Spleen (tissue), 11 donors: ENCODE measurements around the gene BRD4. TPM values are rescaled to one million over a fixed set of nuclear protein-coding genes. Genes with fewer than 3 reads are reported as not detected.

ENCODE experiments used
- DNase-seq: peaks from one replicate; pipeline ENCODE4 v3.0.0-alpha.2; 2020
- H3K27ac ChIP-seq, 8 donors: fragments of 200-600 bp; sonication (generic) in 7 of 8; 1 replicate in 4 of 8; 2 replicates in 4 of 8; pipeline versions ENCODE4 v1.5.0 to v1.8.0; 2016 to 2021; ENCODE audit warnings: inconsistent platforms in 4 of 8, mild to moderate bottlenecking in 4 of 8, moderate library complexity in 1 of 8
- H3K27me3 ChIP-seq, 7 donors: fragments of 200-600 bp; sonication (generic) in 6 of 7; replicated peaks in 1 of 7; 1 replicate in 4 of 7; 2 replicates in 3 of 7; pipeline versions ENCODE4 v1.5.0 to v1.8.0; 2016 to 2021; ENCODE audit warnings: inconsistent platforms in 3 of 7, mild to moderate bottlenecking in 1 of 7
- H3K36me3 ChIP-seq, 6 donors: fragments of 200-600 bp; sonication (generic) in 5 of 6; 1 replicate in 4 of 6; 2 replicates in 2 of 6; pipeline versions ENCODE4 v1.5.0 to v1.8.0; 2016 to 2021; ENCODE audit warnings: inconsistent platforms in 2 of 6
- H3K4me1 ChIP-seq, 6 donors: fragments of 200-600 bp; sonication (generic) in 5 of 6; 1 replicate in 3 of 6; 2 replicates in 3 of 6; pipeline versions ENCODE4 v1.5.0 to v1.8.0; 2016 to 2021; ENCODE audit warnings: inconsistent platforms in 3 of 6
- H3K4me3 ChIP-seq, 8 donors: fragments of 200-600 bp; sonication (generic) in 7 of 8; 1 replicate in 4 of 8; 2 replicates in 4 of 8; pipeline versions ENCODE4 v1.5.0 to v1.8.0; 2016 to 2021; ENCODE audit warnings: inconsistent platforms in 4 of 8, mild to moderate bottlenecking in 4 of 8, moderate library complexity in 2 of 8
- H3K9me3 ChIP-seq, 8 donors: fragments of 200-600 bp; sonication (generic) in 7 of 8; 1 replicate in 4 of 8; 2 replicates in 4 of 8; pipeline versions ENCODE4 v1.5.0 to v1.8.0; 2016 to 2021; ENCODE audit warnings: inconsistent platforms in 4 of 8
- CTCF ChIP-seq, 11 experiments: fragments of 200-600 bp in 7 of 11; fragments of 450-650 bp in 4 of 11; sonication (generic) in 4 of 11; IDR thresholded peaks in 8 of 11; conservative IDR thresholded peaks in 3 of 11; 1 replicate in 7 of 11; 2 replicates in 4 of 11; pipeline versions ENCODE4 v1.4.0 to v1.8.0; 2016 to 2021; ENCODE audit warnings: antibody characterized with exemption in 11 of 11, inconsistent platforms in 4 of 11, mild to moderate bottlenecking in 1 of 11
- POLR2A ChIP-seq, 3 donors: fragments of 450-650 bp; IDR thresholded peaks; one replicate each; pipeline ENCODE4 v1.5.1; 2017; ENCODE audit warnings: antibody characterized with exemption in 3 of 3, mild to moderate bottlenecking in 1 of 3
- POLR2AphosphoS5 ChIP-seq, 3 donors: sonication (generic); formaldehyde crosslinking; IDR thresholded peaks; one replicate each; pipeline ENCODE4 v1.5.1; 2017; ENCODE audit warnings: antibody characterized with exemption in 3 of 3
- WGBS, 5 donors: extraction: QIAGEN DNeasy Blood & Tissue Kit in 3 of 5; methylation state at CpG; one replicate each; pipeline versions ENCODE4 v1.1.5 to v1.1.7; 2013 to 2018; 5-methylcytosine and 5-hydroxymethylcytosine counted together
- intact Hi-C: fragments of 100-400 bp; cut with DNase I; formaldehyde crosslinking; loops from one replicate; pipeline ENCODE4 v1.15.0; 2023; ENCODE audit warnings: low total_unique reads
- polyA plus RNA-seq, 3 donors: library from polyadenylated mRNA; stranded (reverse); fragments of 200-250 nt; gene quantifications; one replicate each; pipeline ENCODE4 v1.2.1, GENCODE V29; 2013
- total RNA-seq, 7 donors: library from RNA; depleted of rRNA in 3 of 7; stranded (reverse); fragments of >200 nt in 3 of 7; fragmentation: NEBNext Ultra II Directional in 4 of 7; extraction: Animal tissue kit (Norgen Biotek cat#: 25700) in 4 of 7; gene quantifications; one replicate each; pipeline versions ENCODE4 v1.1.0 to v1.2.1, GENCODE V29; 2016 to 2021
- donor health status: healthy with polysubstance abuse.
- donor health status: DM: no; HTN: no; CAD: no; lungs with moderate emphysema.
- donor health status: DM: no; HTN: no; CAD: no.
- donor health status: Bipolar disorder and iron deficiency.
- donor health status: healthy.
- donor health status: DM: no; HTN: no; CAD: no.
- donor health status: DM: yes; HTN: yes; CAD: no.

Gene BRD4
- total and polyA plus RNA-seq, 10 donors = 10.3 to 146 (median 68.0) TPM

DNA sequence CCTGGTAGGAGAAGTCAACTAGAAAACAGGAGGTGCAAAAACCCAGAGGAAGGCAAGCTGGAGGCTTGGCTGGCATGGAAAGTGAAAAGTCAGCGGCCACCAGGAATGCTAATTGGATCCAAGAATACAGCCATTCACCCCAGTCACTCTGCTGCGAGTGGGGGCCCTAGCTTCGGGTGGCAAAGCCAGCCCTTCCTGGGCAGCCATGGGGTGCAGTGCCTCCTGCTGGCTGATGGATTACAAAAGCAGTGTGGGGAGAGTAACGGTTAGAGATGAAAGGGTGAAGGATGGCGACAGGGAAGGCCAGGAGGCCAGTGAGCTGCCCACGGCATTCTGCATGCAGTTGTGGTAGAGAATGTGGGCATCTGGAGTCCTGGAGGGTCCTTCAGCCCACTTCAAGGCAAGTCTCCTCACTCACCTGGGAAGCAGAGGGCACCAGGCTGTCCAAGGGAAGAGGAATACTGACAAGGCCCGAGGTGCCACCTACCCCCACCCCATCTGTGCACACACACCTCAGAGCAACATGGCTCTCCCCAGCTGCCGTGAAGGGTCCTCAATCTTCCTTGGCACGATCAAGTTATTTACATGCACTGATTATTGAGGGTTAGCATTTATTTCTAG lies 79.8 kb downstream of the BRD4 start:
- Histone ChIP-seq H3K4me1 (peaks cover 0 to 72% (median 43%) of the 10 kb centered on the region in 6 donors), H3K27me3 (no peaks in the 10 kb centered on the region), H3K9me3 (no peaks in the 10 kb centered on the region), H3K27ac (peak overlapping the region in 7 of 8 donors; percentile 35 to 82 (median 76)), H3K4me3 (no peak overlapping the region), H3K36me3 (peaks cover 4 to 100% (median 90%) of the 10 kb centered on the region in 6 donors)
- WGBS, 5 donors = 73 to 86% (median 76%) methylated on average over 9 of the region's 9 CpGs
- intact Hi-C loops = no loop called here
- no peak for DNase-seq
- TF ChIP-seq POLR2AphosphoS5 (IDR thresholded peaks at IDR 0.05) = peak in 1 of 3 donors; percentile 20
- no peak for TF ChIP-seq POLR2A (IDR thresholded peaks at IDR 0.05)
- peak in 6 of 11 experiments; percentile 17 to 45 (median 26) for TF ChIP-seq CTCF (IDR thresholded peaks at IDR 0.05 in 8 of 11, conservative IDR thresholded peaks at IDR 0.05 in 3 of 11)

DNA sequence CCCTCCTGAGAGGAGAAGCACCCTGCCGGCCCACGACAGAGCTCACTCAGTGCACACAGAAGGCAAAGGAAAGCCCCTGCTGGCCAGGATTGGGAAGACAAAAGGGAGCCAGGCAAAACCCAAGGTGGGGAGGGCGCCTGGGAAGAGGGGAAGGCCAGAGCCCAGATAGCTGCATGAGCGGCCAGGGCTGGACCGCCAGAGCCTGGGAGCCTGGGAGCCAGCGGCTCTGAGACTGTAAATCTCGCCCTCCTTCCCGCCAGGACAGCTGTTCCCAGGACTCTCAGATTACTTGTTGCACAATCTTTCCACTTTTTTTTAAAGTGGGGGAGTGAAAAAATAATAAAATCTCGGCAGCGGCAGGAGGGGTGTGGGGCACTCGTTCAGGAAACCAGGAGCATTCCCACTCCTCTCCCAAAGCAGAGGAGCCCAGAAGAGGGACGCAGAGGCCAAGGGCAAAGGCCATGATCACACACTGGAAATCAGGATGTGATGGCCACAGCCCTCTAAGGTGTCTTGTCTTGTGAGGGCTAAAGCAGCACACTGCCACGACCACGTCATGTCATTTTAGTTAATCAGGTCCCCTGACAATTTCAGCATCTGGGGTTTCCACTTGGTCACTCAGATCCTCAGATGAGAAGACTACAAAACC lies 80.5 kb downstream of the BRD4 start:
- Histone ChIP-seq H3K9me3 (no peaks in the 10 kb centered on the region), H3K27ac (peak overlapping the region; percentile 42 to 82 (median 77)), H3K4me1 (peaks cover 0 to 79% (median 48%) of the 10 kb centered on the region in 6 donors), H3K4me3 (no peak overlapping the region), H3K36me3 (peaks cover 4 to 100% (median 90%) of the 10 kb centered on the region in 6 donors), H3K27me3 (no peaks in the 10 kb centered on the region)
- no peak for DNase-seq
- TF ChIP-seq POLR2AphosphoS5 (IDR thresholded peaks at IDR 0.05) (peak; percentile 25 to 72 (median 64)), CTCF (IDR thresholded peaks at IDR 0.05 in 8 of 11, conservative IDR thresholded peaks at IDR 0.05 in 3 of 11) (peak in 2 of 11 experiments; percentile 15 to 34), POLR2A (IDR thresholded peaks at IDR 0.05) (no peak)
- 71 to 81% (median 80%) methylated on average over 14 of the region's 14 CpGs for WGBS, 5 donors
- intact Hi-C loops = no loop called here

- DNase-seq = no peak
- intact Hi-C loops = no loop called here
- Histone ChIP-seq H3K27ac (peak overlapping the region; percentile 42 to 82 (median 78)), H3K4me1 (peaks cover 3 to 86% (median 51%) of the 10 kb centered on the region in 6 donors), H3K27me3 (no peaks in the 10 kb centered on the region), H3K36me3 (peaks cover 4 to 100% (median 87%) of the 10 kb centered on the region in 6 donors), H3K4me3 (no peak overlapping the region), H3K9me3 (no peaks in the 10 kb centered on the region)
- WGBS, 5 donors = 76 to 86% (median 80%) methylated on average over 11 to 24 of the region's 24 CpGs
- TF ChIP-seq CTCF (IDR thresholded peaks at IDR 0.05 in 8 of 11, conservative IDR thresholded peaks at IDR 0.05 in 3 of 11) (no peak), POLR2AphosphoS5 (IDR thresholded peaks at IDR 0.05) (peak in 2 of 3 donors; percentile 20 to 35)
Measured at GRCh38 chr19:15251010-15251748, 81.2 kb downstream of the BRD4 start.
